HepG2 (cell line): ENCODE data around the gene TMSB15B.

ENCODE experiments used
- AGO1 ChIP-seq: fragments of 200-400 bp; formaldehyde crosslinking; IDR thresholded peaks from 2 replicates; pipeline ENCODE4 v1.6.1; 2017; ENCODE audit warnings: mild to moderate bottlenecking, low read depth, low read length, moderate library complexity; ENCODE audit not compliant: poor library complexity, severe bottlenecking
- FOXP4 ChIP-seq: sonication (generic); formaldehyde crosslinking; IDR thresholded peaks from 2 replicates; pipeline ENCODE4 v1.4.0; 2020; ENCODE audit warnings: missing genetic modification reagents
- HMG20A ChIP-seq: IDR thresholded peaks from 2 replicates; pipeline ENCODE4 v1.6.1; 2016; ENCODE audit warnings: borderline replicate concordance
- RBM22 ChIP-seq: fragments of 200-400 bp; formaldehyde crosslinking; optimal IDR thresholded peaks from 2 replicates; pipeline ENCODE3; 2017; ENCODE audit warnings: mild to moderate bottlenecking, low read length, moderate library complexity
- ZNF451 ChIP-seq: sonication (generic); formaldehyde crosslinking; IDR thresholded peaks from 2 replicates; pipeline ENCODE4 v1.5.0; 2020; ENCODE audit warnings: mild to moderate bottlenecking, missing genetic modification reagents

- TF ChIP-seq RBM22 (no peak), FOXP4 (CRISPR knock-in tag) (no peak), AGO1 (no peak), HMG20A (no peak), ZNF451 (CRISPR knock-in tag) (no peak)
These were observed 12.9 kb upstream of the TMSB15B start for GRCh38 chrX:103949506-103949905.
